ENCODE data around the gene NUP210.

DNA sequence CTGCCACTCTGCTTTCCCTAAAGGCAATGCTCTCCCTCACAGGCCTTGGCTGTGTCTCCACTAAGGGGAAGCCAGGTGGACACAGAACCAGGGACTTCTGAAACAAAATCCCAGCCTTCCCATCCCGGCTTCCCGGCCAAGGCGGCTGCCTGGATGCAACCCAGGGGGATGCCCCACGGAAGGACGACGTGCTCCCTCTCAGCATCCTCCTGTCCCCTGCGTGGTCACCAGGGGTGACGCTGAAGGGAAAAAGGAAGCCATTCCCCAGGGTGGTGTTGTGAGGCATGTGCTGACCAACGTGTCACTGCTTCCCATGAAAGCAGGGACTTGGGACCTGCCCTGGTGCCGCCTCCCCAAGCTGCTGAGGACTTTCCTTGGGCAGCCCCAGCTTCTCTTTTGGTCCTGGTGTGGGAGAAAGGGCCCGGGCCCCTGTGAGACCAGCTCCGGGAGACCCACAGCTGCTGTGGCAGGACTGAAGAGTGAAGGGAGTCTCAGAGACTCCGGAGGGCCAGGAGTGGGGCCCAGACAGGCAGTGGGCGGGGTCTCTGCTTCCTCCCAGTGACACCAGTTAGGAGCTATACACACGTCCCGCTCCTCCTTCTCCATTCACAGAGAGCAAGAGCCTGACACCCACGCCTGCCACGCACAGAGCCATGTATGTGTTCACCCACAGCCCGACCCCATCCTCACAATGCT, 139.2 kb downstream of the NUP210 start:
- TF ChIP-seq RAD21 (IDR thresholded peaks at IDR 0.05; ENCODE audit: low read length): no peak
- TF ChIP-seq, protein P1, sequence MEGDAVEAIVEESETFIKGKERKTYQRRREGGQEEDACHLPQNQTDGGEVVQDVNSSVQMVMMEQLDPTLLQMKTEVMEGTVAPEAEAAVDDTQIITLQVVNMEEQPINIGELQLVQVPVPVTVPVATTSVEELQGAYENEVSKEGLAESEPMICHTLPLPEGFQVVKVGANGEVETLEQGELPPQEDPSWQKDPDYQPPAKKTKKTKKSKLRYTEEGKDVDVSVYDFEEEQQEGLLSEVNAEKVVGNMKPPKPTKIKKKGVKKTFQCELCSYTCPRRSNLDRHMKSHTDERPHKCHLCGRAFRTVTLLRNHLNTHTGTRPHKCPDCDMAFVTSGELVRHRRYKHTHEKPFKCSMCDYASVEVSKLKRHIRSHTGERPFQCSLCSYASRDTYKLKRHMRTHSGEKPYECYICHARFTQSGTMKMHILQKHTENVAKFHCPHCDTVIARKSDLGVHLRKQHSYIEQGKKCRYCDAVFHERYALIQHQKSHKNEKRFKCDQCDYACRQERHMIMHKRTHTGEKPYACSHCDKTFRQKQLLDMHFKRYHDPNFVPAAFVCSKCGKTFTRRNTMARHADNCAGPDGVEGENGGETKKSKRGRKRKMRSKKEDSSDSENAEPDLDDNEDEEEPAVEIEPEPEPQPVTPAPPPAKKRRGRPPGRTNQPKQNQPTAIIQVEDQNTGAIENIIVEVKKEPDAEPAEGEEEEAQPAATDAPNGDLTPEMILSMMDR (IDR thresholded peaks at IDR 0.05): no peak

Measured in SK-N-SH (cell line).